OCI-LY1 (cell line): ENCODE data around the gene CNTROB.
"Not testable (repeated sequence)": the region's sequence is repeated elsewhere in the genome, so short reads cannot be mapped to it uniquely, and the experiment has no call there.

ENCODE experiments used
- EZH2 ChIP-seq: fragments of 200-600 bp; sonication (generic), shearing (Covaris generic); IDR thresholded peaks from 2 replicates; pipeline ENCODE4 v1.8.0; 2017; ENCODE audit warnings: borderline replicate concordance, mixed run types, mild to moderate bottlenecking, antibody characterized with exemption, low read length, moderate library complexity, mixed read lengths
- TF ChIP-seq, protein P1 (sequence below): fragments of 200-600 bp; sonication (generic), shearing (Covaris generic); IDR thresholded peaks from 2 replicates; pipeline ENCODE4 v1.5.1; 2017; ENCODE audit warnings: mild to moderate bottlenecking, antibody characterized with exemption, low read length, moderate library complexity, mixed read lengths

DNA sequence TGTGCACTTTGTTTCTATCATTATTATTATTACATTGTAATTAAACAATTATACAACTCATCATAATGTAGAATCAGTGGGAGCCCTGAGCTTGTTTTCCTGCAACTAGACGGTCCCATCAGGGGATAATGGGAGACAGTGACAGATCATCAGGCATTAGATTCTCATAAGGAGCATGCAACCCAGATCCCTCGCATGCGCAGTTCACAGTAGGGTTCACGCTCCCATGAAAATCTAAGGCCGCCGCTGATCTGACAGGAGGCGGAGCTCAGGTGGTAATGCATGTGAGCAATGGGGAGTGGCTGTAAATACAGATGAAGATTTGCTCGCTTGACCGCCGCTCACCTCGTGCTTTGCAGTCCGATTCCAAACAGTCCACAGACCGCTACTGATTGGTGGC, 21.3 kb downstream of the CNTROB start:
- TF ChIP-seq, protein P1, sequence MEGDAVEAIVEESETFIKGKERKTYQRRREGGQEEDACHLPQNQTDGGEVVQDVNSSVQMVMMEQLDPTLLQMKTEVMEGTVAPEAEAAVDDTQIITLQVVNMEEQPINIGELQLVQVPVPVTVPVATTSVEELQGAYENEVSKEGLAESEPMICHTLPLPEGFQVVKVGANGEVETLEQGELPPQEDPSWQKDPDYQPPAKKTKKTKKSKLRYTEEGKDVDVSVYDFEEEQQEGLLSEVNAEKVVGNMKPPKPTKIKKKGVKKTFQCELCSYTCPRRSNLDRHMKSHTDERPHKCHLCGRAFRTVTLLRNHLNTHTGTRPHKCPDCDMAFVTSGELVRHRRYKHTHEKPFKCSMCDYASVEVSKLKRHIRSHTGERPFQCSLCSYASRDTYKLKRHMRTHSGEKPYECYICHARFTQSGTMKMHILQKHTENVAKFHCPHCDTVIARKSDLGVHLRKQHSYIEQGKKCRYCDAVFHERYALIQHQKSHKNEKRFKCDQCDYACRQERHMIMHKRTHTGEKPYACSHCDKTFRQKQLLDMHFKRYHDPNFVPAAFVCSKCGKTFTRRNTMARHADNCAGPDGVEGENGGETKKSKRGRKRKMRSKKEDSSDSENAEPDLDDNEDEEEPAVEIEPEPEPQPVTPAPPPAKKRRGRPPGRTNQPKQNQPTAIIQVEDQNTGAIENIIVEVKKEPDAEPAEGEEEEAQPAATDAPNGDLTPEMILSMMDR, result not testable (repeated sequence)
- not testable (repeated sequence) for TF ChIP-seq EZH2
